HepG2 (cell line): ENCODE results near the gene ZMYND8. TPM values are rescaled to one million over a fixed set of nuclear protein-coding genes. Genes with fewer than 3 reads are reported as not detected.
A peak's percentile ranks its signal among the peaks of the same experiment; 100 is the strongest.

ENCODE experiments used
- KDM6A ChIP-seq: IDR thresholded peaks from 2 replicates; pipeline ENCODE4 v1.6.1; 2016; ENCODE audit warnings: low read depth
- ZNF235 ChIP-seq: sonication (generic); formaldehyde crosslinking; IDR thresholded peaks from 2 replicates; pipeline ENCODE4 v1.8.1; 2023; ENCODE audit warnings: mild to moderate bottlenecking, missing genetic modification reagents, borderline replicate concordance
- ZNF460 ChIP-seq: sonication (generic); formaldehyde crosslinking; IDR thresholded peaks from 2 replicates; pipeline ENCODE4 v1.5.1; 2020; ENCODE audit warnings: missing genetic modification reagents, mild to moderate bottlenecking, borderline replicate concordance
- ZNF549 ChIP-seq: sonication (generic); formaldehyde crosslinking; IDR thresholded peaks from 2 replicates; pipeline ENCODE4 v1.5.0; 2020; ENCODE audit warnings: missing genetic modification reagents
- polyA plus RNA-seq, 8 experiments: library from polyadenylated mRNA; depleted of rRNA in 3 of 8; stranded (reverse) in 7 of 8; unstranded in 1 of 8; fragments of >200 nt; fragmentation: Illumina TruSeq in 4 of 8; extraction: Trizol in 4 of 8; gene quantifications; 2 replicates each; pipeline versions ENCODE4 v1.2.1 to v1.2.3, GENCODE V29; 2011 to 2016; ENCODE audit warnings: low read depth in 4 of 8, missing spikeins in 1 of 8, mixed read lengths in 1 of 8; ENCODE audit not compliant: insufficient read depth in 1 of 8
- total RNA-seq, 5 experiments: library from RNA; depleted of rRNA; stranded (reverse); fragments of >200 nt; fragmentation: Illumina TruSeq; extraction: Trizol; gene quantifications; 2 replicates each; pipeline ENCODE4 v1.2.3, GENCODE V29; 2016; ENCODE audit warnings: low read depth in 1 of 5
- TF ChIP-seq, protein P1 (sequence below): fragments of 450-650 bp; IDR thresholded peaks from 2 replicates; pipeline ENCODE4 v1.6.1; 2017; ENCODE audit warnings: mild to moderate bottlenecking
- TF ChIP-seq, protein P2 (sequence below): sonication (generic); formaldehyde crosslinking; IDR thresholded peaks from 2 replicates; pipeline ENCODE4 v1.4.0; 2020; ENCODE audit warnings: mild to moderate bottlenecking, missing genetic modification reagents, borderline replicate concordance
- TF ChIP-seq, protein P3 (sequence below): sonication (generic); formaldehyde crosslinking; IDR thresholded peaks from 2 replicates; pipeline ENCODE4 v1.4.0; 2020; ENCODE audit warnings: mild to moderate bottlenecking, missing genetic modification reagents

The ZMYND8 gene
- total and polyA plus RNA-seq, 2 of the 13 experiments (the other 11 are each of a cell fraction or from before 2014, with no cell fraction given) = 53.9 to 84.7 TPM

DNA sequence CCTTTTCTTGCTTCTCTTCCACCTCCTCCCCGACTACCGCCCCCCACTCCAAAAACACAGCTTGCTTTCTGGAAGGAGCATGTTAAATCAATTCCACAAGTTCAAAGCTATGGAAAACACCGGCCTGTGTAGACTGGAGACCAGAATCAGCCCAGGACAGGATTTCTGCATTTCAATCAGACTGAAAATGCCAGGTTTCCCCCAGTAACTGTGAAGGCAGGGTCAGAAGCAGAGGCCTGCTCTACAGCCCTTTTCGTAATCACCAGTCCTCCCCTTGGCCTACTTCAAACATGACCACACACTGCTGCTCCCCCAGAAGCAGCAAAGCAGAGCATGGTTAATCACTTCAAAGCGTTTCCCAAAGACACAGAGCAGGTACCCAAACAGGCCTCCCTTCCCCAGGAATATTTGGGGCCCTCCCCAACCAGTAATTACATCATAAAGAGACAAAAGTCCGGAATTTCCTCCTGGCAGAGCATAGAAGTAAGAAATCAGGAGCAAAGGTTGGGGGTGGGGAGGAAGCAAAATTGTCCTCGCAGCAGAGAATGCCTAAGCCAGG lies 38.4 kb downstream of the ZMYND8 start (continued):
- TF ChIP-seq, protein P1, sequence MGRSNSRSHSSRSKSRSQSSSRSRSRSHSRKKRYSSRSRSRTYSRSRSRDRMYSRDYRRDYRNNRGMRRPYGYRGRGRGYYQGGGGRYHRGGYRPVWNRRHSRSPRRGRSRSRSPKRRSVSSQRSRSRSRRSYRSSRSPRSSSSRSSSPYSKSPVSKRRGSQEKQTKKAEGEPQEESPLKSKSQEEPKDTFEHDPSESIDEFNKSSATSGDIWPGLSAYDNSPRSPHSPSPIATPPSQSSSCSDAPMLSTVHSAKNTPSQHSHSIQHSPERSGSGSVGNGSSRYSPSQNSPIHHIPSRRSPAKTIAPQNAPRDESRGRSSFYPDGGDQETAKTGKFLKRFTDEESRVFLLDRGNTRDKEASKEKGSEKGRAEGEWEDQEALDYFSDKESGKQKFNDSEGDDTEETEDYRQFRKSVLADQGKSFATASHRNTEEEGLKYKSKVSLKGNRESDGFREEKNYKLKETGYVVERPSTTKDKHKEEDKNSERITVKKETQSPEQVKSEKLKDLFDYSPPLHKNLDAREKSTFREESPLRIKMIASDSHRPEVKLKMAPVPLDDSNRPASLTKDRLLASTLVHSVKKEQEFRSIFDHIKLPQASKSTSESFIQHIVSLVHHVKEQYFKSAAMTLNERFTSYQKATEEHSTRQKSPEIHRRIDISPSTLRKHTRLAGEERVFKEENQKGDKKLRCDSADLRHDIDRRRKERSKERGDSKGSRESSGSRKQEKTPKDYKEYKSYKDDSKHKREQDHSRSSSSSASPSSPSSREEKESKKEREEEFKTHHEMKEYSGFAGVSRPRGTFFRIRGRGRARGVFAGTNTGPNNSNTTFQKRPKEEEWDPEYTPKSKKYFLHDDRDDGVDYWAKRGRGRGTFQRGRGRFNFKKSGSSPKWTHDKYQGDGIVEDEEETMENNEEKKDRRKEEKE = no peak
- TF ChIP-seq, protein P2, sequence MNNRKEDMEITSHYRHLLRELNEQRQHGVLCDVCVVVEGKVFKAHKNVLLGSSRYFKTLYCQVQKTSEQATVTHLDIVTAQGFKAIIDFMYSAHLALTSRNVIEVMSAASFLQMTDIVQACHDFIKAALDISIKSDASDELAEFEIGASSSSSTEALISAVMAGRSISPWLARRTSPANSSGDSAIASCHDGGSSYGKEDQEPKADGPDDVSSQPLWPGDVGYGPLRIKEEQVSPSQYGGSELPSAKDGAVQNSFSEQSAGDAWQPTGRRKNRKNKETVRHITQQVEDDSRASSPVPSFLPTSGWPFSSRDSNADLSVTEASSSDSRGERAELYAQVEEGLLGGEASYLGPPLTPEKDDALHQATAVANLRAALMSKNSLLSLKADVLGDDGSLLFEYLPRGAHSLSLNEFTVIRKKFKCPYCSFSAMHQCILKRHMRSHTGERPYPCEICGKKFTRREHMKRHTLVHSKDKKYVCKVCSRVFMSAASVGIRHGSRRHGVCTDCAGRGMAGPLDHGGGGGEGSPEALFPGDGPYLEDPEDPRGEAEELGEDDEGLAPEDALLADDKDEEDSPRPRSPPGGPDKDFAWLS = peak; percentile 97
- TF ChIP-seq, protein P3, sequence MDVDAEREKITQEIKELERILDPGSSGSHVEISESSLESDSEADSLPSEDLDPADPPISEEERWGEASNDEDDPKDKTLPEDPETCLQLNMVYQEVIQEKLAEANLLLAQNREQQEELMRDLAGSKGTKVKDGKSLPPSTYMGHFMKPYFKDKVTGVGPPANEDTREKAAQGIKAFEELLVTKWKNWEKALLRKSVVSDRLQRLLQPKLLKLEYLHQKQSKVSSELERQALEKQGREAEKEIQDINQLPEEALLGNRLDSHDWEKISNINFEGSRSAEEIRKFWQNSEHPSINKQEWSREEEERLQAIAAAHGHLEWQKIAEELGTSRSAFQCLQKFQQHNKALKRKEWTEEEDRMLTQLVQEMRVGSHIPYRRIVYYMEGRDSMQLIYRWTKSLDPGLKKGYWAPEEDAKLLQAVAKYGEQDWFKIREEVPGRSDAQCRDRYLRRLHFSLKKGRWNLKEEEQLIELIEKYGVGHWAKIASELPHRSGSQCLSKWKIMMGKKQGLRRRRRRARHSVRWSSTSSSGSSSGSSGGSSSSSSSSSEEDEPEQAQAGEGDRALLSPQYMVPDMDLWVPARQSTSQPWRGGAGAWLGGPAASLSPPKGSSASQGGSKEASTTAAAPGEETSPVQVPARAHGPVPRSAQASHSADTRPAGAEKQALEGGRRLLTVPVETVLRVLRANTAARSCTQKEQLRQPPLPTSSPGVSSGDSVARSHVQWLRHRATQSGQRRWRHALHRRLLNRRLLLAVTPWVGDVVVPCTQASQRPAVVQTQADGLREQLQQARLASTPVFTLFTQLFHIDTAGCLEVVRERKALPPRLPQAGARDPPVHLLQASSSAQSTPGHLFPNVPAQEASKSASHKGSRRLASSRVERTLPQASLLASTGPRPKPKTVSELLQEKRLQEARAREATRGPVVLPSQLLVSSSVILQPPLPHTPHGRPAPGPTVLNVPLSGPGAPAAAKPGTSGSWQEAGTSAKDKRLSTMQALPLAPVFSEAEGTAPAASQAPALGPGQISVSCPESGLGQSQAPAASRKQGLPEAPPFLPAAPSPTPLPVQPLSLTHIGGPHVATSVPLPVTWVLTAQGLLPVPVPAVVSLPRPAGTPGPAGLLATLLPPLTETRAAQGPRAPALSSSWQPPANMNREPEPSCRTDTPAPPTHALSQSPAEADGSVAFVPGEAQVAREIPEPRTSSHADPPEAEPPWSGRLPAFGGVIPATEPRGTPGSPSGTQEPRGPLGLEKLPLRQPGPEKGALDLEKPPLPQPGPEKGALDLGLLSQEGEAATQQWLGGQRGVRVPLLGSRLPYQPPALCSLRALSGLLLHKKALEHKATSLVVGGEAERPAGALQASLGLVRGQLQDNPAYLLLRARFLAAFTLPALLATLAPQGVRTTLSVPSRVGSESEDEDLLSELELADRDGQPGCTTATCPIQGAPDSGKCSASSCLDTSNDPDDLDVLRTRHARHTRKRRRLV (CRISPR knock-in tag) = peak; percentile 80
- TF ChIP-seq ZNF460 (CRISPR knock-in tag) (peak; percentile 66; the same call in 1 of the 2 replicates), ZNF235 (CRISPR knock-in tag) (no peak), ZNF549 (CRISPR knock-in tag) (no peak), KDM6A (peak; percentile 74; the same call in 1 of the 2 replicates)
